ENCODE results near the gene STMP1.
"Not testable (repeated sequence)": the region's sequence is repeated elsewhere in the genome, so short reads cannot be mapped to it uniquely, and the experiment has no call there.

STMP1 gene

GRCh38 chr7:135684136-135684535 lies 21.8 kb downstream of the STMP1 start:
- H3K4me3 ChIP-seq (ENCODE audit: low read length), result no peak overlapping the region
- peak; percentile 41 for DNase-seq (ENCODE audit: low read depth)
- TF ChIP-seq, protein P1, sequence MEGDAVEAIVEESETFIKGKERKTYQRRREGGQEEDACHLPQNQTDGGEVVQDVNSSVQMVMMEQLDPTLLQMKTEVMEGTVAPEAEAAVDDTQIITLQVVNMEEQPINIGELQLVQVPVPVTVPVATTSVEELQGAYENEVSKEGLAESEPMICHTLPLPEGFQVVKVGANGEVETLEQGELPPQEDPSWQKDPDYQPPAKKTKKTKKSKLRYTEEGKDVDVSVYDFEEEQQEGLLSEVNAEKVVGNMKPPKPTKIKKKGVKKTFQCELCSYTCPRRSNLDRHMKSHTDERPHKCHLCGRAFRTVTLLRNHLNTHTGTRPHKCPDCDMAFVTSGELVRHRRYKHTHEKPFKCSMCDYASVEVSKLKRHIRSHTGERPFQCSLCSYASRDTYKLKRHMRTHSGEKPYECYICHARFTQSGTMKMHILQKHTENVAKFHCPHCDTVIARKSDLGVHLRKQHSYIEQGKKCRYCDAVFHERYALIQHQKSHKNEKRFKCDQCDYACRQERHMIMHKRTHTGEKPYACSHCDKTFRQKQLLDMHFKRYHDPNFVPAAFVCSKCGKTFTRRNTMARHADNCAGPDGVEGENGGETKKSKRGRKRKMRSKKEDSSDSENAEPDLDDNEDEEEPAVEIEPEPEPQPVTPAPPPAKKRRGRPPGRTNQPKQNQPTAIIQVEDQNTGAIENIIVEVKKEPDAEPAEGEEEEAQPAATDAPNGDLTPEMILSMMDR (conservative IDR thresholded peaks at IDR 0.05; ENCODE audit: low read length), result no peak

DNA sequence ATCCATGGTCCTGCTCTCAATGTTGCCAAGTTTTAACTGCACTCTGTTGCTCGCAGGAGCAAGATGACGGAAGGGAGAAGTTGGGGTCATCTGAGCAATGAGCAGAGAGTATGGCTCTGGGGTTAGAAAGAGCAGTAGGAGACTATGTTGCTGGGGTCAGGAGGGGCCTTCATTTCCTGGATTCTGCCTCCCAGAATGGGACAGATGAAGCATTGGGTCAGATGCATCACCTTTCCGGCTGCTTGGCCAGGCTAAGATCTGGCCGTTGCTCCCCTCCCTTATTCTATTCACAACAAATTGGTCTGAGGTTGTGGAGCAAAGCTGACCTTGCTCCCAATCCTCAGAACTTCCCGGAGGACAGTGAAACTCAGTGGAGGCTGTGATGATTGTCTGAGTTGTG lies 22.4 kb downstream of the STMP1 start:
- H3K4me3 ChIP-seq (ENCODE audit: low read length), result no peak overlapping the region
- DNase-seq (ENCODE audit: low read depth), result no peak
- TF ChIP-seq, protein P1 (conservative IDR thresholded peaks at IDR 0.05; ENCODE audit: low read length), result no peak

DNA sequence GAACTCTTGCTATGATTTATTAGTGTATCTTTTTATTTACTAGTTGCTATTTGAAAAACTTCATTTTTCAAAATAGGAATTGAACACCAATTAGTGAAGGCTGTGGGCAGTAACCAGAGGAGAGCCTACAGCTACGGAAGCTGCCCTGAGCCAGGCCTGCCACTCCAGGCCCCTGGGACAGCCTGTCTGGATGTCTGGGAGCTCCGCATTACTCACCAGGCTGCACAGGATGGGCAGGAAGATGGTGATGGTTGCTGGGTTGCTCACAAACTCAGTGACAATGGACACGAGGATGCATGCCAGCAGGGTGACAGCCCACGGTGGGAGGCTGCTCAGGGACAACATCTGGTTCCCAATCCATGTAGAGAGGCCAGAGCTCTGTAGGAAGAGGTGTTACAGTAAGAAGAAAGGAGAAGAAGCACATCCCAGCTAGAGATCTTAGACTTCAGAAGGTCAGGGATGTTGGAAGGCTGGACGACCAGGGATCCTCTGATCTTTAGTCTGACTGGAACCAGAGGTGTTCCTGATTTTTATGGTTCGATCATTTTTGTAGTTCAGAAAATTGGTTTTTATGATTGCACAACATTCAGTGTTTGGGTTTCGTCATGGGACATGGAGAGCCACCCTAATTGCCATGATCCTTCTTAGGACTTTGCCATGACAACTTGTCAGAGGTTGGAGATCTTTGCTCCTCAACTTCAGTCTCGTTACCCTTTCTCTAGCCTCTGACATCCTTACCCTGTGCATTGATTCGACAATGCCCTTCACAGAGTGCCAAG lies 23.2 kb downstream of the STMP1 start:
- H3K4me3 ChIP-seq (ENCODE audit: low read length), result no peak overlapping the region
- peak; percentile 51 for DNase-seq (ENCODE audit: low read depth)
- TF ChIP-seq, protein P1 (conservative IDR thresholded peaks at IDR 0.05; ENCODE audit: low read length), result no peak

DNA sequence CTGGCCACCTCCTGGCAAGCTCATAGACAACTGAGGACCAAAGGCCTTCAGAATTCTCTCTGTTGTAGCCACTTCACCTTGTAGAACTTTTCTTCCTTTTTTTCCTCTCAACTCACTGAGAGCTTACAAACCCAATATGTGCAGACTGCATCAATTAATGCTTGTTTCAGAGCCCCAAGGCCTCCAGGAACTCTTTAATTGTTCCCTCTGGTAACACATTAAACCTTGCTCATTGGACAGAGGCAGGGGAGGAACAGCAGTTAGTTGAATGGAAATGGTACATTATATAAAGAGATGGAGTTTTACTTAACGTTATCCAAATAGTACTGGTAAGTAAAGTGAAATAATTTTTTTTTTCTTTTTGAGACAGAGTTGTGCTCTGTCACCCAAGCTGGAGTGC lies 25.2 kb downstream of the STMP1 start:
- TF ChIP-seq, protein P1 (conservative IDR thresholded peaks at IDR 0.05; ENCODE audit: low read length), result no peak
- no peak for DNase-seq (ENCODE audit: low read depth)
- H3K4me3 ChIP-seq (ENCODE audit: low read length), result no peak overlapping the region

DNA sequence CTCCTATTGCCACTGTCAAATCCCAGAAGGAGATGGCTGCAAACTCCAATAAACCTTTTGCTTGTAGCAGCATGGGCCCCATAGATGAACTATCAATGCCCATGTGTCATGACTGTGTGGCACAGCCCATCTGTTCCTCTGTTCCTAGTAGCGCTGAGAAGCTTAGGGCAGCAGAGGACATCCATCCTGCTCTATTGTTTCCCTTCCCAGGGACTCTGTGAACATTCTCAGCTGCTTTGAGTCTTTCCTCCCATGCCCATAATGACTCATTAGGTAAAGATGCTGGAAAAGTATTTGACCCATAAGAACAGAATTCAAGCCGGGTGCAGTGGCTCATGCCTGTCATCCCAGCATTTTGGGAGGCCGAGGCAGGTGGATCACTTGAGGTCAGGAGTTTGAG lies 28.3 kb downstream of the STMP1 start:
- peak; percentile 76 for DNase-seq (ENCODE audit: low read depth)
- H3K4me3 ChIP-seq (ENCODE audit: low read length), result no peak overlapping the region

DNA sequence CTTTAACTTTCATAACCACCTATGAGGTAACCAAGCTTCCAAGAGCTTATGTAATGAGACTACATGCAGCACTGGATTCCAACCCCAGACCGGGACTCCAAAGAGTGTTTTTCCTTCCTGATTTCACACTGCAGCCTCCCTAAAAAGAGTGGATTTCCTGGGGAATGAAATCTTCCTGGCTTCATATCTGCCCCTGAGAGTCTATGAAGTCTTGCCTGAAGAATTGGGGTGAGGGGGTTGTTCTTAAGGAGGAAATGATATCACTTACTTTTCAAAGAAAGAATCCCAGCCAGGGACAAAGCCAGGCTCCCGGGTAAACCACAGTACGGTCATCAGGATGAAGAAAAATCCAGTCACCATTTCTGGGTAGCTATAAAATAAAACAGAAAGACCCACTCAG lies 29.7 kb downstream of the STMP1 start:
- TF ChIP-seq, protein P1 (conservative IDR thresholded peaks at IDR 0.05; ENCODE audit: low read length), result no peak
- H3K4me3 ChIP-seq (ENCODE audit: low read length), result no peak overlapping the region
- peak; percentile 22 for DNase-seq (ENCODE audit: low read depth)

More for the DNA sequence above, 28.3 kb downstream of the STMP1 start:
- TF ChIP-seq, protein P1 (conservative IDR thresholded peaks at IDR 0.05; ENCODE audit: low read length), result no peak

- not testable (repeated sequence) for H3K4me3 ChIP-seq (ENCODE audit: low read length); DNase-seq (ENCODE audit: low read depth)
Measured at GRCh38 chr7:135692606-135693005, 30.3 kb downstream of the STMP1 start.

Measured in AG10803 (cell line).